HT-29 (cell line): ENCODE data around the gene AXL. TPM values are rescaled to one million over a fixed set of nuclear protein-coding genes. Genes with fewer than 3 reads are reported as not detected.
A peak's percentile ranks its signal among the peaks of the same experiment; 100 is the strongest.

Experiments used
- DNase-seq: peaks from one replicate; pipeline ENCODE4 v3.0.0-alpha.2; 2015; ENCODE audit warnings: low spot score
- small RNA-seq: library from RNA; depleted of rRNA; stranded (forward); fragments of <200 nt; gene quantifications from one replicate; pipeline ENCODE3, GENCODE V24; 2014
- total RNA-seq: library from RNA; depleted of rRNA; stranded (reverse); fragments of >200 nt; shearing (Covaris generic); gene quantifications from 2 replicates; pipeline ENCODE4 v1.2.3, GENCODE V29; 2014; rRNA removed

AXL gene
- total RNA-seq, 1 experiment from 2014 or later: 1.5 TPM

- DNase-seq: no peak
Observed at GRCh38 chr19:41307954-41308449, 89.0 kb downstream of the AXL start.

GRCh38 chr19:41308450-41309179 lies 89.6 kb downstream of the AXL start:
- DNase-seq: peak; percentile 99

- DNase-seq: no peak
Observed at GRCh38 chr19:41309180-41310032, 90.4 kb downstream of the AXL start.

GRCh38 chr19:41310033-41310831 lies 91.2 kb downstream of the AXL start, which contains the start of gene CCDC97:
Gene CCDC97, plus strand, starts transcription at chr19:41310172. Its CDS starts 139 bp downstream, at chr19:41310311.
- DNase-seq: peak; percentile 95

- no peak for DNase-seq
Observed at GRCh38 chr19:41311072-41311471, 92.0 kb downstream of the AXL start.

Small RNA genes lying within 50 kb of the gene (small RNA-seq; reads per million reads assigned to genes)
- gene RN7SL34P: not detected

Other genes with a start within 250 kb of the AXL start
- gene CYP2B6, start 227.9 kb upstream of the AXL start, total RNA-seq: 2.1 and 2.5 TPM in 2 replicates
- not detected in 2 replicates for gene CYP2A13, start 130.8 kb upstream of the AXL start, total RNA-seq
- not detected in 2 replicates for gene CYP2F1, start 104.8 kb upstream of the AXL start, total RNA-seq
- 18.2 and 31.4 TPM in 2 replicates for gene CYP2S1, start 26.0 kb upstream of the AXL start, total RNA-seq
- gene HNRNPUL1, start 45.1 kb downstream of the AXL start, total RNA-seq: 294 and 300 TPM in 2 replicates
- gene CCDC97, start 90.9 kb downstream of the AXL start, total RNA-seq: 34.5 and 39.5 TPM in 2 replicates
- gene TGFB1, start 134.7 kb downstream of the AXL start, total RNA-seq: 2.5 and 2.6 TPM in 2 replicates
- gene B9D2, start 144.9 kb downstream of the AXL start, total RNA-seq: 26.9 and 32.1 TPM in 2 replicates
- gene TMEM91, start 157.3 kb downstream of the AXL start, total RNA-seq: 10.2 and 11.0 TPM in 2 replicates
- gene EXOSC5, start 178.1 kb downstream of the AXL start, total RNA-seq: 101 and 108 TPM in 2 replicates
- 202 and 212 TPM in 2 replicates for gene BCKDHA, start 178.6 kb downstream of the AXL start, total RNA-seq
- gene B3GNT8, start 208.2 kb downstream of the AXL start, total RNA-seq: 1.2 and 2.9 TPM in 2 replicates
- 68.8 and 77.9 TPM in 2 replicates for gene DMAC2, start 220.7 kb downstream of the AXL start, total RNA-seq
- not detected in 2 replicates for gene ERICH4, start 223.9 kb downstream of the AXL start, total RNA-seq